Fibroblast of the aortic adventitia (primary cell): ENCODE results near the gene S100B. TPM values are rescaled to one million over a fixed set of nuclear protein-coding genes. Genes with fewer than 3 reads are reported as not detected.

ENCODE experiments used
- DNase-seq: peaks from one replicate; pipeline ENCODE4 v3.0.0-alpha.2; 2010; ENCODE audit warnings: low read depth
- H3K4me3 ChIP-seq: 2 replicates; pipeline ENCODE4 v1.5.1; 2011; ENCODE audit warnings: low read depth, mild to moderate bottlenecking, control low read depth, low read length, moderate library complexity
- CTCF ChIP-seq: IDR thresholded peaks from 2 replicates; pipeline ENCODE4 v1.5.1; 2011; ENCODE audit warnings: mild to moderate bottlenecking, low read length, control low read depth, inconsistent platforms; ENCODE audit not compliant: insufficient read depth
- total RNA-seq: library from RNA; depleted of rRNA; stranded (reverse); fragments of >200 nt; gene quantifications from 2 replicates; pipeline ENCODE4 v1.2.3, GENCODE V29; 2012; ENCODE audit warnings: low replicate concordance

The S100B gene
- total RNA-seq, 1 donor = 1.2 TPM

- no peak for TF ChIP-seq CTCF
- DNase-seq = no peak
- H3K4me3 ChIP-seq = no peak overlapping the region
These were observed 47.4 kb downstream of the S100B start for GRCh38 chr21:46557469-46557868.

- no peak for TF ChIP-seq CTCF
- DNase-seq = no peak
- no peak overlapping the region for H3K4me3 ChIP-seq
These were observed 48.1 kb downstream of the S100B start for GRCh38 chr21:46556802-46557201.

- H3K4me3 ChIP-seq = no peak overlapping the region
- no peak for DNase-seq
- no peak for TF ChIP-seq CTCF
These were observed 49.2 kb downstream of the S100B start for GRCh38 chr21:46555678-46556077.

- no peak for DNase-seq
- H3K4me3 ChIP-seq = no peak overlapping the region
- no peak for TF ChIP-seq CTCF
These were observed 49.7 kb downstream of the S100B start for GRCh38 chr21:46555225-46555617.

- no peak overlapping the region for H3K4me3 ChIP-seq
- no peak for TF ChIP-seq CTCF
- DNase-seq = no peak
These were observed 50.3 kb downstream of the S100B start for GRCh38 chr21:46554431-46555224.

GRCh38 chr21:46553993-46554392 is 50.9 kb downstream of the S100B start:
- H3K4me3 ChIP-seq = no peak overlapping the region
- no peak for DNase-seq
- no peak for TF ChIP-seq CTCF
